Adrenal gland (tissue), 12 donors: Measurements from ENCODE around the gene FAM131C. TPM values are rescaled to one million over a fixed set of nuclear protein-coding genes. Genes with fewer than 3 reads are reported as not detected.

Experiments
- DNase-seq, 7 donors: peaks; one replicate each; pipeline ENCODE4 v3.0.0-alpha.2; 2019 to 2020
- H3K27ac ChIP-seq, 5 donors: fragments of 200-600 bp; sonication (generic) in 4 of 5; 1 replicate in 3 of 5; 2 replicates in 2 of 5; pipeline versions ENCODE4 v1.5.1 to v1.8.0; 2016 to 2020; ENCODE audit warnings: mild to moderate bottlenecking in 1 of 5
- H3K27me3 ChIP-seq: fragments of 200-600 bp; 2 replicates; pipeline ENCODE4 v1.8.0; 2021
- H3K36me3 ChIP-seq, 2 donors: fragments of 200-600 bp; replicated peaks in 1 of 2; 1 replicate in 1 of 2; 2 replicates in 1 of 2; pipeline versions ENCODE4 v1.5.1 to v1.8.0; 2018 to 2022
- H3K4me1 ChIP-seq, 2 donors: fragments of 200-600 bp; replicated peaks in 1 of 2; 1 replicate in 1 of 2; 2 replicates in 1 of 2; pipeline versions ENCODE4 v1.5.1 to v1.8.0; 2018 to 2021
- H3K4me3 ChIP-seq, 4 donors: fragments of 200-600 bp; sonication (generic) in 3 of 4; one replicate each; pipeline ENCODE4 v1.5.1; 2016 to 2018
- H3K9me3 ChIP-seq, 3 donors: fragments of 200-600 bp; sonication (generic) in 1 of 3; replicated peaks in 1 of 3; 1 replicate in 2 of 3; 2 replicates in 1 of 3; pipeline versions ENCODE4 v1.5.1 to v1.8.0; 2016 to 2021
- POLR2A ChIP-seq, 2 donors: fragments of 450-650 bp; IDR thresholded peaks; one replicate each; pipeline ENCODE4 v1.6.1; 2017; ENCODE audit warnings: antibody characterized with exemption in 2 of 2, mild to moderate bottlenecking in 2 of 2, moderate library complexity in 1 of 2
- WGBS, 4 donors: extraction: QIAGEN DNeasy Blood & Tissue Kit in 2 of 4; methylation state at CpG; one replicate each; pipeline versions ENCODE4 v1.1.5 to v1.1.7; 2013 to 2017; 5-methylcytosine and 5-hydroxymethylcytosine counted together
- intact Hi-C, 2 donors: fragments of 100-400 bp; cut with DNase I; formaldehyde crosslinking; loops; one replicate each; pipeline versions ENCODE4 v1.14.1 to v1.15.0; 2022 to 2023
- polyA plus RNA-seq, 3 donors: library from polyadenylated mRNA; stranded (reverse); fragments of 200-250 nt in 2 of 3; fragments of 350-450 nt in 1 of 3; fragmentation: Illumina TruSeq in 1 of 3; extraction: RNeasy Lipid Tissue Mini Kit (QIAGEN cat#74804) in 1 of 3; gene quantifications; one replicate each; pipeline ENCODE4 v1.2.3, GENCODE V29; 2013 to 2014
- total RNA-seq, 9 donors: library from RNA; depleted of rRNA in 4 of 9; stranded (reverse); fragments of >200 nt in 4 of 9; fragments of 120-200 nt in 1 of 9; fragmentation: NEBNext Ultra II Directional in 1 of 9; extraction: Animal tissue kit (Norgen Biotek cat#: 25700) in 1 of 9; gene quantifications; one replicate each; pipeline versions ENCODE4 v1.1.0 to v1.2.4, GENCODE V29; 2013 to 2023
- TF ChIP-seq, protein P1 (sequence below), 6 experiments: fragments of 450-650 bp in 4 of 6; fragments of 200-600 bp in 2 of 6; sonication (generic) in 1 of 6; IDR thresholded peaks; 1 replicate in 5 of 6; 2 replicates in 1 of 6; pipeline versions ENCODE4 v1.5.1 to v1.8.0; 2016 to 2021; ENCODE audit warnings: antibody characterized with exemption in 6 of 6, mild to moderate bottlenecking in 2 of 6, moderate library complexity in 1 of 6
- donor health status: healthy with polysubstance abuse.
- donor health status: Bipolar disorder and iron deficiency.
- donor health status: DM: yes; HTN: yes; CAD: no.
- donor health status: DM: no; HTN: no; CAD: no.
- donor health status: DM: no; HTN: no; CAD: no.
- donor health status: DM: yes; HTN: yes; CAD: no.

Gene FAM131C
- total and polyA plus RNA-seq, 12 donors: 3.0 to 12.0 (median 4.9) TPM

DNA sequence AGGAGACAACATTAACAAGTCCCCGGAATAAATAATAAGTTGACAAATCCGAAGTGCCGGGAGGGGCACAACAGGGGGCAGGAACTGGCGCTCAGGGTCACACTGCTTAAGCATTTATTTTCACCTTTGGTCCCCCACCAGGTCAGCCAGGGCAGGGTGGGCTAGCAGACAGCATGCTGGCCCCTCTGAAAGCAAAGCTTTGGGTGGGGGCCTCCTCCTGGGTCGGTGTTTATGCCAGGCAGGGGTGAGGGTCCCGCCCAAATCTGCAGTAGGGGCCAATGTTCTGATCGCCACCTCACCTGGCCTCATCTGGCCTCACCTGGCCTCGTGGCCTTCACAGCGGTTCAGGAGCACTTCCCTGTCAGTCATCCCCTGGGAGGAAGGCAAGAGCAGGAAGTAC is 8.2 kb upstream of the FAM131C start:
- Histone ChIP-seq H3K27ac (no peak overlapping the region), H3K27me3 (no peaks in the 10 kb centered on the region), H3K36me3 (no peaks in the 10 kb centered on the region), H3K4me1 (peaks cover 2 to 12% of the 10 kb centered on the region in 2 donors), H3K9me3 (no peaks in the 10 kb centered on the region), H3K4me3 (no peak overlapping the region)
- WGBS, 4 donors: 77 to 88% (median 81%) methylated on average over 4 to 9 of the region's 9 CpGs
- peak in 1 of 7 donors; percentile 24 for DNase-seq
- TF ChIP-seq POLR2A (IDR thresholded peaks at IDR 0.05): no peak
- TF ChIP-seq, protein P1, sequence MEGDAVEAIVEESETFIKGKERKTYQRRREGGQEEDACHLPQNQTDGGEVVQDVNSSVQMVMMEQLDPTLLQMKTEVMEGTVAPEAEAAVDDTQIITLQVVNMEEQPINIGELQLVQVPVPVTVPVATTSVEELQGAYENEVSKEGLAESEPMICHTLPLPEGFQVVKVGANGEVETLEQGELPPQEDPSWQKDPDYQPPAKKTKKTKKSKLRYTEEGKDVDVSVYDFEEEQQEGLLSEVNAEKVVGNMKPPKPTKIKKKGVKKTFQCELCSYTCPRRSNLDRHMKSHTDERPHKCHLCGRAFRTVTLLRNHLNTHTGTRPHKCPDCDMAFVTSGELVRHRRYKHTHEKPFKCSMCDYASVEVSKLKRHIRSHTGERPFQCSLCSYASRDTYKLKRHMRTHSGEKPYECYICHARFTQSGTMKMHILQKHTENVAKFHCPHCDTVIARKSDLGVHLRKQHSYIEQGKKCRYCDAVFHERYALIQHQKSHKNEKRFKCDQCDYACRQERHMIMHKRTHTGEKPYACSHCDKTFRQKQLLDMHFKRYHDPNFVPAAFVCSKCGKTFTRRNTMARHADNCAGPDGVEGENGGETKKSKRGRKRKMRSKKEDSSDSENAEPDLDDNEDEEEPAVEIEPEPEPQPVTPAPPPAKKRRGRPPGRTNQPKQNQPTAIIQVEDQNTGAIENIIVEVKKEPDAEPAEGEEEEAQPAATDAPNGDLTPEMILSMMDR (IDR thresholded peaks at IDR 0.05): no peak
- intact Hi-C loops: loop anchor here (2.0 to 10.0 kb wide), 4 partner anchors 53 to 273 kb away; partner anchors contain the start of gene FBXO42 (in 2 of the 2)

DNA sequence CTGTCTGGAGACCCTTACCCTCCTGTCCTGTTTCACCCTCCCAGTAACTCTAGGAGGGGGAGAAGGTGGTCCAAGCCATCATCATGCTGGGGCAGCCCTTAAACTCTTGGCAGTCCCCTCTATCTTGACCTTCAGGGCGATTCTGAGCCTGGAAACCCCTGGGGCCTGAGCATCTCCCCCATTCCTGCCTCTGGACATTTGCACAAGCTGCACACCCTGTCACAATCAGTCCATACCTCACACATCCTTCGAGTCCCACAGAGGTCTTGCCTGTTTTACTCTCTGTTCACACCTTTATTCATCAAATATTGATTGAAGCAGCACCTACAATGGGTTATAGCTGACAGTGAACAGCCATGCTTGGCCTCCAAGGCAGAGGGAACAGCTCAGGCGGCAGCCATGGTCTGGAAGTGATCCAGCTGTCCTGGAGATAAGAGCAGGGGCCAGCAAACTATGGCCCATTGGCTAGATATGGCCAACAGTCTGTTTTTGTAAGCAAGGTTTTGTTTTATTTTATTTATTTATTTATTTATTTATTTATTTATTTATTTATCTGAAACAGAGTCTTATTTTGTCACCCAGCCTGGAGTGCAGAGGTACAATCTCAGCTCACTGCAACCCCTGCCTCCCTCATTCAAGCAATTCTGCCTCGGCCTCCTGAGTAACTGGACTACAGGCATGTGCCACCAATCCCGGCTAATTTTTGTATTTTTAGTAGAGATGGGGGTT is 7.1 kb upstream of the FAM131C start:
- TF ChIP-seq POLR2A (IDR thresholded peaks at IDR 0.05): no peak
- TF ChIP-seq, protein P1 (IDR thresholded peaks at IDR 0.05): no peak
- Histone ChIP-seq H3K4me3 (no peak overlapping the region), H3K36me3 (no peaks in the 10 kb centered on the region), H3K4me1 (peaks cover 13 to 22% of the 10 kb centered on the region in 2 donors), H3K27ac (no peak overlapping the region), H3K9me3 (no peaks in the 10 kb centered on the region), H3K27me3 (no peaks in the 10 kb centered on the region)
- peak in 6 of 7 donors; percentile 63 to 80 (median 72) for DNase-seq
- WGBS, 4 donors: 72 to 80% (median 76%) methylated on average over 5 of the region's 5 CpGs
- intact Hi-C loops: loop anchor here (1.0 to 10.0 kb wide), 4 partner anchors 54 to 274 kb away; partner anchors contain the start of gene FBXO42 (in 2 of the 2)

DNA sequence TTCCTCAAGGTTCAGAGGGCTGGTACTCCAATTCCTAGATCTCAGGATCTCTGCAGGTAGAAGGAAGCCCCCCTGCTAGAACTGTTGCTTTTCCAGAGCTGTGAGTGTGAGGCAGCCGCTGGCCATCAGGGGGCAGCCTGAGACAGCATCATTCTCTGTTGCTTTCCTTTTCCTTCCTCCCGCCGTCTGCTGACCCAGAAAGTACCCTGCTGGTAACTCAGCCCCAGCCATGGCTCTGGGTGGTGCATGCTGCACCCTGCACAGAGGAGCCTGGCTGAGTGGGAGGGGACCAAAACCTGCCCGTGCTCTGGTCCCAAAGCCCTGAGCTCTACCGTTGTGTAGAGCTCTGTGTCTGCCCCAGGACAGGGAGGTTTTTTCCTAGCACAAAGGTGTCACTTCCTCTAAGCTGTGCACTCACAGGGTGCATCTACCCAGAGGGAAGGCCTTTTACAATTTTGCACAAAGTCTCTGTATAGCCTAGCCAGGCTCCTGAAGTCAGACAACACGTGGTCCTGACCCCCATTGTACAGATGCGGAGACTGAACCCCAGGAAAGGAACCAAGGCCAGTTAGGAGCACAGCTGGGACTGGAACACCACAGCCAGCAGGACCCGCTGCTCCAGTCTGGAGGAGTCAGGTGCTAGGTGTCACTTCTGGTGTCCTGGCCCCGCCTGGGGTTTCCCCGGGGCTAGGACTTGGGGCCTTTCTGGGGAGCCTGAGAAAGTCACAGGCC is 5.6 kb upstream of the FAM131C start:
- 29 to 46% (median 37%) methylated on average over 7 to 10 of the region's 10 CpGs for WGBS, 4 donors
- intact Hi-C loops: no loop called here
- H3K27ac ChIP-seq: peak overlapping the region in 2 of 5 donors; percentile 10 to 15
- H3K4me3 ChIP-seq: no peak overlapping the region
- H3K4me1 ChIP-seq: peaks cover 15 to 26% of the 10 kb centered on the region in 2 donors
- no peak for TF ChIP-seq POLR2A (IDR thresholded peaks at IDR 0.05)
- TF ChIP-seq, protein P1 (IDR thresholded peaks at IDR 0.05): peak; percentile 51 to 99 (median 94)
- no peaks in the 10 kb centered on the region for H3K36me3 ChIP-seq
- H3K27me3 ChIP-seq: no peaks in the 10 kb centered on the region
- no peaks in the 10 kb centered on the region for H3K9me3 ChIP-seq
- DNase-seq: peak; percentile 78 to 94 (median 89)
